SK-MEL-5 (cell line): Measurements from ENCODE around the gene IFITM5. TPM values are rescaled to one million over a fixed set of nuclear protein-coding genes. Genes with fewer than 3 reads are reported as not detected.
"Not testable (repeated sequence)": the region's sequence is repeated elsewhere in the genome, so short reads cannot be mapped to it uniquely, and the experiment has no call there.

ENCODE experiments used
- DNase-seq: peaks from one replicate; pipeline ENCODE4 v3.0.0-alpha.2; 2016; ENCODE audit warnings: low read depth, low spot score
- in situ Hi-C: cut with HindIII; loops from 2 replicates; pipeline ENCODE4 v1.10.0; 2016; ENCODE audit warnings: low sequenced_read_pairs, high pct_unique_total_duplicates, low pct_unique_long_range_greater_than_20kb
- total RNA-seq: library from RNA; depleted of rRNA; stranded (reverse); fragments of >200 nt; shearing (Covaris generic); gene quantifications from 2 replicates; pipeline ENCODE4 v1.2.3, GENCODE V29; 2014

IFITM5 gene
- total RNA-seq, 1 experiment from 2014 or later: not detected

DNA sequence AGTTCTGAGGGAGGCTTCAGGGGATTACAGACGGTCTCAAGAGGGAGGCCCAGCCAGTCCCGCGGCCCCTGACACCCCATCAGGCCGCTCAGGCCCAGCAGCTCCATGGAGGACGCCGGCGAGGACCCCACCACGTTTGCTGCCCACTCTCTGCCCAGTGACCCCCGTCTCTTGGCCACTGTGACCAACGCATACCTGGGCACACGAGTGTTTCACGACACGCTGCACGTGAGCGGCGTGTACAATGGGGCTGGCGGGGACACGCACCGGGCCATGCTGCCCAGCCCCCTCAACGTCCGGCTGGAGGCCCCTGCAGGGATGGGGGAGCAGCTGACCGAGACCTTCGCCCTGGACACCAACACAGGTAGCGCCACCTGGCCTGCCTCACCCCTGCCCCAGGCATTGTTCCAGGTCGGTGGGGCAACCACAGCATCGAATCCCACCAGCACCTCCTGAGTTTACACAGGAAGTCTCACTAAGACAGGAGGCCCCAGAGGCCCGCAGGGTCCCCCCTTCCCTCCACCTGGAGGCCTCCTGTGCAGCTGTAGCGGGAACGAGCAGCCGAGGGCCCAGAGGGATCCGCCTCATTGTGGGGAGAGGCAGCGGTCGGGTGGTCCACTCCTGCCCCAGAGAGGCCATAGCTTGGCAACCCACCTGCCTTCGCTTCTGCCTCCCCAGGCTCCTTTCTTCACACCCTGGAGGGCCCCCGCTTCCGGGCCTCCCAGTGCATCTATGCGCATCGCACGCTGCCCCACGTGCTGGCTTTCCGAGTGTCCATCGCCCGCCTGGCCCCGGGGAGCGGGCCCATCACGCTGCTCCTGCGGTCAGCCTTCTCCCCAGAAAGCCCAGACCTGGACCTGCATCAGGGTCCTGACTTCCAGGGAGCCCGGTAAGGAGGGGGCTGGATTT, 9.4 kb downstream of the IFITM5 start:
- no peak for DNase-seq
- in situ Hi-C loops: no loop called here

DNA sequence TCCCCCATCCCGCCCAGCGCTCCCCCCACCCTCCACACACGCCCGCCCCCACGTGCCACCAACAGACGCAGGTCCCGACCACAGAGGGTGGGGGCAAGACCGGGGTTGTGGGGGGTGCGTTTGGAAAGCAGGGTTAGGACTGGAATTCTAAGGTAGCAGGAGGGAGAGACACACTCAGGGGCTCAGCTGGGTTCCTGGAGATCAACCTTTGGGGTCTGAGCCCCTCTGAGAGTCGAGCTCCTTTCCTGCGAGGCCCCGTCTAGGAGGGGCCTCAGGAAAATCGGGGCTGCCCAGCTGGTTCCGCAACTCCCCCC, 10.0 kb downstream of the IFITM5 start:
- in situ Hi-C loops: no loop called here
- DNase-seq: no peak

DNA sequence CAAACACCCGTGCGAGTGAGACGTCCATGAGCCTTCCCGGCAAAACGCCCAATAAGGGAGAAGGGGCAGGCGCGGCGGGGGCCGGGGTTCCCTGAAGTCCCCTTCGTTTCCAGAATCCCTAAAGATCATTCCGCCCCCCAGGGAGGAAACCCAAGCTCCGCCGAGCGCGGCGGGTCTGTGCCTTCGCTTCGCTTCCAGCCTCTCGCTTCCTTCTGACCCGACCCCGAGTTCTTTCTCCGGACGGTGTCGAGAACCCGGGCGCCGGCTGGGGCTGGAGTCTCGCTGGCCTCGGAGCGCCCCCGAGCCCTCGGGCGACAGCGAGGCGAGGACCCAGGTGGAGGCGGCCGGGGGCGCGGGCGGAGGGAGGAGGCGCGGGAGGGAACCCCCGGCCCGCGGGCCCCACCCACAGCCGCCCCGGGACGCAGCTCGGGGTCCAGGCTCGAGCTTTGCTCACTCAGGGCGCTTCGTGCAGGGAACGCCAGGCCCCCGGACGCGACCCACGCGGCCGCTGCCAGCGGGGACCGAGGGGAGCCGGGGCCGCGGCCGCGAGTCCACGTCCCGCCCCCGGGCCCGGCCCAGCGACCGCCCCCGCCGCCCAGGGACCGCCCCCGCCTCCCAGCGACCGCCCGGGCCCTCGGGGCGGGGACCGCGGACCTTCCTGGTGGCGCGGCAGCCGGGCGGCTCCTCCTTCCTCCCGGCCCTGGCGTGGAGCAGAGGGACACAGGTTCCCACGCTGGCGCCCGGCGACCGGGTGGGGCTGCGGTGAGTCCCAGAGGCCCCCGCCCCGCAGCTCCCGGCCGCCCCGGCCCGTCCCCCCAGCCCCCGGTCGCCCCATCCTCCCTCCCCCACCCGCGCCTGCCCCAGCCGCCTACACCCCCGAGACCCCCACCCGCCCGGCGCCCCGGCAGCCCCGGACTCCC, 10.6 kb downstream of the IFITM5 start, which contains the start of gene PGGHG:
PGGHG (plus strand) TSS at position 649 of the 920 bp plus-strand sequence. CDS start 691 bp downstream, outside the sequence.
- in situ Hi-C loops: no loop called here
- DNase-seq: peak; percentile 38

DNA sequence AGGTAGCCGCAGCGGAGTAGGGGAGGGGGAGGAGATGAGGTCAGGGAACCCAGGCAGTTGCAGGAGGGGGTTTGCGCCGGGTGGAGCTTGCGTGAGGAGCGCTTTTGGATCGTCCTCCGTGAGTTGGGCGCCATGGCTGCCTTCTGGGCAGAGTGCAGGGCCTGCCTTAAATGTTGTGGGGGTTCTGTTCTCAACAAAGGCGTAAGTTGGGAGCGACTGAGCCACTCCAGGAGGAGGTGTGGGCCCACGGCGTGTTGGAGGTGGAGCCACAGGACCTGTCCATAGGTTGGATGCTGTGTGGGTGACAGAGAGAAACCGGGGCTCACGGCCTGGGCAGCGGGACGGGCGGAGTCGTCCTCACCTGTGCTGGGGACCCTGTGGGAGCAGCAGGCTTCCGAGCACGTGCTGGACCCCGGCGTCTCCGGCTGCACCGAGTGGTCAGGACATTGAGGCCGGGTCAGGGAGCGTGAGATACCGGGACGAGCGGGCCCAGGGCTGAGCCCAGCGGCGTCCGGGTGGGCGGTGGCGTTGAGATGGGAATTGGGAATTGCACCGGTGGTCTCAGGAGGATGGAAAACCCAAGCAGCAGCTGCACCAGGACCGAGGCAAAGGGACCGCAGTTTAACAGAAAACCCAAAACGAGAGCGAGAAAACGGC, 11.4 kb downstream of the IFITM5 start:
- DNase-seq: no peak
- in situ Hi-C loops: no loop called here

DNA sequence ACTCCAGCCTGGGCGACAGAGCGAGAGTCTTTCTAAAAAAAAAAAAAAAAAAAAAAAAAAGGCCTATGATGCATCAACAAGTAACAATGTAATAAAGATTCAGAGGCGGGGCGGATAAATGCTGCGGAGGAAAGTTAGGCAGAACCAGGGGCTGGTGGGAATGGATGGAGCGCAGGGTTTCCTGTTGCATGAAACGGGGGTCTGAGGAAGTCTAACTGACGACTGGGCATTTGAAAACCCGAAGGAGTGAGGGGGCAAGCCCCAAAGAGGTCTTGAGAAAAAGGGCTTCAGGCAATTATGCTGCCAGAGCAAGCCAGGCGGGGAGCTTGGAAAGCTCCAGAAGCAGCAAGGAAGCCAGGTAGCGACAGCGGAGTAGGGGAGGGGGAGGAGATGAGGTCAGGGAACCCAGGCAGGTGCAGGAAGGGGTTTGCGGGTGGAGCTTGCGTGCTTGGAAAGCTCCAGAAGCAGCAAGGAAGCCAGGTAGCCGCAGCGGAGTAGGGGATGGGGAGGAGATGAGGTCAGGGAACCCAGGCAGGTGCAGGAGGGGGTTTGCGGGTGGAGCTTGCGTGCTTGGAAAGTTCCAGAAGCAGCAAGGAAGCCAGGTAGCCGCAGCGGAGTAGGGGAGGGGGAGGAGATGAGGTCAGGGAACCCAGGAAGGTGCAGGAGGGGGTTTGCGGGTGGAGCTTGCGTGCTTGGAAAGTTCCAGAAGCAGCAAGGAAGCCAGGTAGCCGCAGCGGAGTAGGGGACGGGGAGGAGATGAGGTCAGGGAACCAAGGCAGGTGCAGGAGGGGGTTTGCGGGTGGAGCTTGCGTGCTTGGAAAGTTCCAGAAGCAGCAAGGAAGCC, 12.1 kb downstream of the IFITM5 start:
- in situ Hi-C loops, DNase-seq: not testable (repeated sequence)

DNA sequence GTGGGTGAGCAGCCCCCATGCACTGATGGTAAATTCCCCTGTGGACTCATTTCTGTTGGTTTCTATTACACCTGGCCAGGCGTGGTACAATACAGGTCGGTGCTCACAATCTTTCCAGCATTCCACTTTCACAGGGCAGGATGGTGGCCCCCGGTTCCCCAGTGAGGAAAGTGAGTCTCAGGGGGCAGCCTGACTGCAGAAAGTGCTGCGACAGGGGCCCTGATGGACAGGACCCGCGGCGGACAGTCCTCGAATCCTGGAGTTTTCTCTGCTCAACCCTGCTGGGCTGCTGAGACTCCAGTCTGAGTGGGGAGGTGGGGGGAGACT, 13.5 kb downstream of the IFITM5 start:
- in situ Hi-C loops: no loop called here
- DNase-seq: no peak

DNA sequence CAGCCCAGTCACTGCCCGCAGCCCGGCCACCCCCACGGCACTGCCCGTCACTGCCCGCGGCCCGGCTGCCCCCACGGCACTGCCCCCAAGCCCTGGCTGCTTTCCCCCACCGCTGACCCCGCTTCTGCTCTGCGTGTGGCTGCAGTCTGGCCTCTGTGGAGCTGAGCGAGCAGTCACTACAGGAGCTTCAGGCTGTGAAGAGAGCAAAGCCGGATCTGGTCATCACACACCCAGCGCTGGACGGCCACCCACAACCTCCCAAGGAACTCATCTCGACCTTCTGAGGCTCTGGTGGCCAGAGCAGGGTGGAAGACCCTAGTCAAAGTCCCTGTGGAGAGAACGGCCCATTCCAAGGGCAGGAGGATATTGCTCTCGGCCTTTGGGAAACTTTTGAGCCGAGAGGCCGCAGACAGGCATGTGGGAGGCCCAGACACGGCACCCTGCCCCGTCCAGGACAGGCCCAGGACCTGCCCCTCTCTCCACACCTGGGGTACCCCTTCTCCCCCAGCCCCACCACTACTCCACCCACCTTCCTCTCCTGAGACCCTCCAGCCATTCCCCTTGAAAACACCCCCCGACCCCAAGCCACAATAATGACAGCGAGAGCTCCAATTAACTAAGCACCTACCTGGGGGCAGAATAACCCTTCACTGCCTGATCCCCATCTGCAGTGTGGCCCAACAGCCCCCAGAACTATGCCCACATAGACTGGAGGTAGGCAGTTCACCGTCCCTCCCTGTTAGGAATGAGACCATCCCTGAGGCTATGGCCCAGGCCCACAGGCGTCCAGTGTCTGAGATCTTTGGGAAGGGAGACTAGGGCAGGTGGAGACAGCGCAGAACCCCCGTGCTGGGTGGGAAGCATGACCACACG, 14.1 kb downstream of the IFITM5 start:
- in situ Hi-C loops: no loop called here
- no peak for DNase-seq

DNA sequence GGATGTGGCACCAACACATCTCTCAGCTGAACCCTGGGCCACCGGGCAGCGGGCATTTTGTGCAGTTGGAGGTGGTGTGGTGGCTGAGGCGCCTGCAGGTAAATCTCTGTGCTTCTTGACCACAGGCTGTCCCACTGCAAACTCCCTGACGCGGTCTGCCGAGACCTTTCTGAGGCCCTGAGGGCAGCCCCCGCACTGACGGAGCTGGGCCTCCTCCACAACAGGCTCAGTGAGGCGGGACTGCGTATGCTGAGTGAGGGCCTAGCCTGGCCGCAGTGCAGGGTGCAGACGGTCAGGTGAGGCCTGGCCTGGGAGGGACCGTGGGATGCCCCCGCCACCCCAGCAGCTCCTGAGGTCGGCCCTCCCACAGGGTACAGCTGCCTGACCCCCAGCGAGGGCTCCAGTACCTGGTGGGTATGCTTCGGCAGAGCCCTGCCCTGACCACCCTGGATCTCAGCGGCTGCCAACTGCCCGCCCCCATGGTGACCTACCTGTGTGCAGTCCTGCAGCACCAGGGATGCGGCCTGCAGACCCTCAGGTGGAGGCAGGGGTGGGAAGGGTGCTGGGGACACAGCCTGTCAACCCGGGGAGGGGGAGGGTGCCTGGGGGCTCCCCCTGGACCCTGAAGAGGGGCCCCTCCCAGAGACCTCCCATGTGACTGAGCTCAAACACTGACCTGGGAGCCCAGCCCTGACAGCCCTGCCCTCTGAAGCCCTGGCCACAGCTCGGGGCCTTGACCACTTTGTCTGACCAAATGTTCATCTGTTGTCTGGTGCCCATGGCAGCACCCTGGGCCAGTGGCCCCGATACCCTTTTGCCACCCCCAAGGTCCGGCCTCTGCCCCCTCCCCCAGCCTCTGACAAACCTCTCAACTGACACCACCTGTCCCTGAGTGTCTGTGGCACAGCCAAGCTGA, 15.0 kb downstream of the IFITM5 start:
- in situ Hi-C loops: no loop called here
- no peak for DNase-seq

DNA sequence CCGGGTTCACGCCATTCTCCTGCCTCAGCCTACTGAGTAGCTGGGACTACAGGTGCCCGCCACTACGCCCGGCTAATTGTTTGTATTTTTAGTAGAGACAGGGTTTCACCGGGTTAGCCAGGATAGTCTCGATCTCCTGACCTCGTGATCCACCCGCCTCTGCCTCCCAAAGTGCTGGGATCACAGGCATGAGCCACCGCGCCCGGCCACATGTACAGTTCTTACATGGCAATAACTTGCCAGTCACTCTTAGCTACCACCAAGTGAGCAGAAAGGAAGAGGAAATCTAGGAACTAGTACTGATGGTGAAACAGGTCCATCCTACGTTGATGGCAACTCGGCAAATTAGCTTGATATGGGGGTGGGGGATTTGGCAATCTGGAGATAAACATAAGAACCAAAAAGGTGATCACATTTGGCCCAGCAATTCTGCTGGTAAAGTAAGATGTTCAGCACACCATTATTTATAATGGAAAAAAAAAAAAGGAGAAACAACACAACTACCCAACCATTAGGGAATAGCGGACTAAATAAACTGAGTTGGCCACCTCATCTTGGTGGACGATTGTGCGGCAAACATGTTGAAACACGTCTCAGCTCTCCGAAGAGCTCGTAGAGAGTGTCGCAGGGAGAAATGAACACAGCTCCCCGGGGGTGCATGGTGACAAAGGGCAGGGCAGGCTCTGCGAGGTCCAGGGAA, 15.8 kb downstream of the IFITM5 start:
- in situ Hi-C loops: no loop called here
- DNase-seq: no peak

DNA sequence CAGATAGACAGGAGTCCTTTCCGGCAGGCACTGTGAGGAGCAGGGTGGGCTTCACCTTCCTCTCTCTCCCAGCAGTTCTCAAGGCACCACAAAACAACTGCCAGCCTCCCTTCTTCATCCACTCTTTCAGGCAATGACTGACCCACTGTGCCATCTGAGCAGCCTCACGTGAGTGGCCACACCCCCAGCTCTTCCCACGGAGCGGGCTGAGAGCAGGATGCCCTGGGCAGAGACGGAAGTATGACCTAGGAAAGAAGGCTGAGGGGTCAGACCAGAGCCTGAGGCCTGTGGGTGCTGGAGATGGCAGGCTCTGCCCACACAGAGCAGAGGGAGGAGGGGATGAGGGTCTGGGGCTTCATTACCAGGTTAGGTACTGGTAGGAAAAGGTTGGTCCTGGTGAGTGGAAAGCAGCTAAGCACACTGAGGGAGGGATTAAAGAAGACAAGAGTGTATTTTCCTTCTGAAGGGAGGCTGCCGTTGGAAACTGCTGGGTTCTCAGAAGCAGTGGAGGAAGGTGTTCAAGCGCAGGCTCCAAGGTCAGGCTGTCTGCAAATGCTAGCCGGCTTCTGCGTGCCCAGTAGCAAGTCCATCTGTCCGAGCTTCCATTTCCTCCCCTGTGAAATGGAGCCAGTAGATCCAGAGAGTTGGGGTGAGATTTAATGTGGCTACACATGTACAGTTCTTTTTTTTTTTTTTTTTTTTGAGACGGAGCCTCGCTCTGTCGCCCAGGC, 16.5 kb downstream of the IFITM5 start:
- DNase-seq: peak; percentile 38
- in situ Hi-C loops: no loop called here

DNA sequence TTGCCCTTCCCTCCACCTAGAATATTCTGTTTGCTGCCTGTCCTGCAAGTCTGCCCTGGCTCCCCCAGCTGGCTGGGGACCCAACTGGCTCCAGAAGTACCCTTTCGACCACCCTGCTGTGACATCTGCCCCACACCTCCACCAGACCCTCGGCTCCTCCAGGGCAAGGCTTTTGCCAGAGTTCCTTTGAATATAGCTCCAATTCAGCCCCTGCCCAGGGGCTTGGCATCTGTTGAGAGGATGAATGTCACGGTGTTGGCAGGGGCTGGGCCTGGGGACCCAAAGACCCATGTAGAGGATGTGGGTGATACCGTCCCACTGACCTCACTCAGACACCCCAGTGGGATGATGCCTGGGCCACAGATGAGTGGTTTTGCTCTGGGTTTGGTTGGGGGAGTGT, 17.2 kb downstream of the IFITM5 start:
- no peak for DNase-seq
- in situ Hi-C loops: no loop called here

DNA sequence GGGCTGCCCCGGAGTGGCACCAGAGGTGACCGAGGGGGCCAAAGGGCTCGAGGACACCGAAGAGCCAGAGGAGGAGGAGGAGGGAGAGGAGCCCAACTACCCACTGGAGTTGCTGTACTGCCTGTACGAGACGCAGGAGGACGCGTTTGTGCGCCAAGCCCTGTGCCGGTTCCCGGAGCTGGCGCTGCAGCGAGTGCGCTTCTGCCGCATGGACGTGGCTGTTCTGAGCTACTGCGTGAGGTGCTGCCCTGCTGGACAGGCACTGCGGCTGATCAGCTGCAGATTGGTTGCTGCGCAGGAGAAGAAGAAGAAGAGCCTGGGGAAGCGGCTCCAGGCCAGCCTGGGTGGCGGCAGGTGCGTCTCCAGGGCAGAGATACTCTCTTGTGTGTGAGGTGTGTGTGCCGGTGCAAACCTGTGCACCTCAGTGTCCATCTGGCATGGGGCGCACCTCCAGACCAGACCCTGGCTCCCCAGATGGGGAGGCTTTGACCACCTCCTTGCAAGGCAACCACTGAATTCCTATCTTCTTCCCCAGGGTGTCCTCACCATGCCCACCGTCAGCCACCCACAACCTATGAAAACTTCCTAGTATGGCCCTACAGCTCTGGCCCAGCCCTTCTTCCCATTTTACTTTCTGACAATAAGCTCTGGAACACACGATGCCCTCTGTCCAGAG, 17.7 kb downstream of the IFITM5 start:
- in situ Hi-C loops: no loop called here
- no peak for DNase-seq

DNA sequence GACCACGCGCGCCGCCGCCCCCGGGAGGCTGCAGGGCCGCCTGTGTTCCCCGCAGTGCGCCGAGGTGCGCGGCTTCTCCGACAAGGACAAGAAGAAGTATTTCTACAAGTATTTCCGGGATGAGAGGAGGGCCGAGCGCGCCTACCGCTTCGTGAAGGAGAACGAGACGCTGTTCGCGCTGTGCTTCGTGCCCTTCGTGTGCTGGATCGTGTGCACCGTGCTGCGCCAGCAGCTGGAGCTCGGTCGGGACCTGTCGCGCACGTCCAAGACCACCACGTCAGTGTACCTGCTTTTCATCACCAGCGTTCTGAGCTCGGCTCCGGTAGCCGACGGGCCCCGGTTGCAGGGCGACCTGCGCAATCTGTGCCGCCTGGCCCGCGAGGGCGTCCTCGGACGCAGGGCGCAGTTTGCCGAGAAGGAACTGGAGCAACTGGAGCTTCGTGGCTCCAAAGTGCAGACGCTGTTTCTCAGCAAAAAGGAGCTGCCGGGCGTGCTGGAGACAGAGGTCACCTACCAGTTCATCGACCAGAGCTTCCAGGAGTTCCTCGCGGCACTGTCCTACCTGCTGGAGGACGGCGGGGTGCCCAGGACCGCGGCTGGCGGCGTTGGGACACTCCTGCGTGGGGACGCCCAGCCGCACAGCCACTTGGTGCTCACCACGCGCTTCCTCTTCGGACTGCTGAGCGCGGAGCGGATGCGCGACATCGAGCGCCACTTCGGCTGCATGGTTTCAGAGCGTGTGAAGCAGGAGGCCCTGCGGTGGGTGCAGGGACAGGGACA, 18.4 kb downstream of the IFITM5 start:
- DNase-seq: no peak
- in situ Hi-C loops: no loop called here
